Measurements from ENCODE around the gene DDX25. TPM values are rescaled to one million over a fixed set of nuclear protein-coding genes. Genes with fewer than 3 reads are reported as not detected.
A peak's percentile ranks its signal among the peaks of the same experiment; 100 is the strongest.

The DDX25 gene
- total RNA-seq, 1 experiment from 2014 or later: 0.37 TPM

- POLR2A ChIA-PET: interaction anchor here (1.0 to 1.7 kb wide), 4 partner anchors 10 to 260 kb away, joined by 4 to 13 read pairs (median 7); partner anchors contain the start of gene PUS3
- peak overlapping the region; percentile 91 for H3K4me2 ChIP-seq (ENCODE audit: low read length)
Observed at GRCh38 chr11:125886997-125887372, 17.3 kb upstream of the DDX25 start.

More at GRCh38 chr11:125886997-125887372, 17.3 kb upstream of the DDX25 start:
- H2AFZ ChIP-seq (ENCODE audit: low read depth, low read length, poor library complexity, severe bottlenecking): peak overlapping the region; percentile 11
- TSS peak; percentile 65 for BruUV-seq (replicated peaks)
- H3K9me3 ChIP-seq (ENCODE audit: control insufficient read depth in 1 of 2, insufficient read depth in 1 of 2, low read depth in 1 of 2, low read length in 2 of 2): no peaks in the 10 kb centered on the region
- intact Hi-C loops (cut with micrococcal nuclease): no loop called here
- peak overlapping the region; percentile 93 for H3K9ac ChIP-seq (ENCODE audit: low read length)
- H3K4me3 ChIP-seq (replicated peaks in 1 of 2; ENCODE audit: low read depth in 1 of 2, low read length in 2 of 2): peak overlapping the region; percentile 64 to 81
- no peak for TF ChIP-seq RAD21 (IDR thresholded peaks at IDR 0.05; ENCODE audit: low read depth)
- TF ChIP-seq ATF3 (IDR thresholded peaks at IDR 0.05): no peak
- no peak for TF ChIP-seq CEBPB (IDR thresholded peaks at IDR 0.05; ENCODE audit: low read depth)
- no peak for TF ChIP-seq ZNF274 (IDR thresholded peaks at IDR 0.05; ENCODE audit: low read depth, low read length)
- no peak for TF ChIP-seq CBX3 (IDR thresholded peaks at IDR 0.05; ENCODE audit: low read depth)
- TF ChIP-seq POLR2A (IDR thresholded peaks at IDR 0.05; ENCODE audit: borderline replicate concordance, extremely low read depth, insufficient read depth, insufficient read length): no peak
- no peak for TF ChIP-seq YY1 (IDR thresholded peaks at IDR 0.05; ENCODE audit: extremely low read depth, insufficient replicate concordance, low read depth, low read length)
- no peak for TF ChIP-seq EGR1 (IDR thresholded peaks at IDR 0.05; ENCODE audit: low read depth)
- no peak for TF ChIP-seq SIN3A (IDR thresholded peaks at IDR 0.05; ENCODE audit: low read depth)
- no peak for TF ChIP-seq JUND (IDR thresholded peaks at IDR 0.05)
- TF ChIP-seq ZBTB33 (IDR thresholded peaks at IDR 0.05; ENCODE audit: extremely low read depth, insufficient replicate concordance, low read length): no peak
- no peak for TF ChIP-seq POLR2AphosphoS5 (IDR thresholded peaks at IDR 0.05; ENCODE audit: low read depth, low read length)
- 0 out of 4 replicates have a peak, but pooled peaks cover 3 to 6% of the 10 kb centered on the region in 2 experiments for H3K36me3 ChIP-seq (ENCODE audit: control insufficient read depth in 1 of 2, insufficient read depth in 2 of 2, low read length in 2 of 2)
- no peaks in the 10 kb centered on the region for H3K27me3 ChIP-seq (ENCODE audit: insufficient read depth, low read length)
- DNase-seq (ENCODE audit: low read depth, low spot score) (no peak), ATAC-seq (peak; percentile 2; the same call in 1 of the 2 replicates)
- H3K9me2 ChIP-seq (ENCODE audit: insufficient read depth): no peaks in the 10 kb centered on the region
- H3K4me1 ChIP-seq (ENCODE audit: control insufficient read depth in 1 of 2, insufficient read depth in 2 of 2, low read length in 2 of 2): peaks cover 4 to 25% of the 10 kb centered on the region in 2 experiments; a peak in 3 of 4 replicates
- H3K79me2 ChIP-seq (ENCODE audit: insufficient read depth, low read length): peaks cover 41% of the 10 kb centered on the region
- ChIA-PET CTCF (interaction anchor here (0.8 to 1.7 kb wide), 3 partner anchors 10 to 307 kb away, joined by 4 to 6 read pairs (median 5); partner anchors contain the start of gene PUS3), RAD21 (ENCODE audit: low non-redundant PET in 1 of 2, low total read pairs in 2 of 2, uncharacterized antibody in 2 of 2, unreplicated experiment in 2 of 2) (no interaction called here)
- H4K20me1 ChIP-seq (ENCODE audit: insufficient read depth): no peaks in the 10 kb centered on the region
- H3K27ac ChIP-seq (ENCODE audit: low read depth, low read length): peak overlapping the region; percentile 91
